HG02571 (cell line): Measurements from ENCODE around the gene C9orf153.

Experiments used
- ATAC-seq: cut with Tn5 transposase; IDR thresholded peaks from one replicate; pipeline ENCODE4 v1.9.1; 2021; ENCODE audit warnings: mild to moderate bottlenecking, moderate library complexity; ENCODE audit not compliant: unreplicated experiment

Gene C9orf153

DNA sequence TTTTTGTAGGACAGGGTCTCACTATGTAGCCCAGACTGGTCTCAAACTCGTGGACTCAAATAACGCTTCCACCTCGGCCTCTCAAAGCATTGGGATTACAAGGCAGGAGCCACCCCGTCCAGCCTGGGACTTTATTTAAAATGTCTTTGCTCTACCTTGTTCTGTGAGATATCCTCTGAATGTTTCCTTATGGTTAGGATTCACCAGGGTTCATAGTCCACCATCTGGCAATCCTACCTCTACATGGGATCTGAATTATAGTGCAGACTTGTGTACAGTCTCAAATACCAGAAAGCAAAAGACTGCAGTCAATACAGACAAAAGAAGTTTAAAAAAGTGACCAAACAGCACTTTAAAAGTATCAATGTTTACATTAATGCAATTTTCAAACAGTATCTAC, 12.8 kb upstream of the C9orf153 start:
- ATAC-seq = no peak

DNA sequence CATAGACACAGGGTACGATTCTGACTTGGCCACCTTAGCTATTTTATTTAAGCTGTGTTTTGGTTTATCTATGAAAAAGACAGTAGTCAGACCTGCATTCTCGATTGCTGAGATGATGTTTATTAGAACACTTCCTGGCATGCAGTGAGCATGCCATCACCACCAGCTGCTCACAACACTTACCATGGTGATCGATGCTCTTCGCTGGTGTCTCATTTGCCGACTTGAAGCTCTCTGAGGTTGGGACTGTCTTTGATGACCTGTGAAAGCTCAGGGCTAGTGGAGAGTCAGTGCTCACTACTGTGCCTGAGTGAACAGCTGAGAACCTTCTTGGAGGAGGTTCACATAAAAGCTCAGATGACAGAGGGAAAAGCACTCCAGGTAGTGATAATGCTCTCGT, 4.4 kb upstream of the C9orf153 start:
- no peak for ATAC-seq

DNA sequence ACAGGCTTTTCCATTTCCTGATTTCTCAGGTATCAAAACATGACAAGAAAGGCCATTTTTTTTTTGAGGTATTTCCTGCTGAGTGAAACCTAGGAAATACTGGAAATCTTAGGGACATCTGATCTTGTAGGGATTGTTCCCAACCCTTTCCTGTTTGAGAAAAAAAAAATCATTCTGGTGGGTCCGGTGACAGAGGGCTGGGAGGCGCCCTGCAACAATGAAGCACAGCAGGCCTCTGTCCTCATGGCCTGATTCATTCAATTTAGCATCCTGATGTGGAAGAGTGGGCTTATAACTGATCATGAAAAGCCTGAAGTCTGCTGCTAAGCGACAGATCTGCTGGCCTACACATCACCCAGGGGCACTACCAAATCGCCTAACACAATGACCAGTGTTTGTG, 3.0 kb upstream of the C9orf153 start:
- no peak for ATAC-seq

DNA sequence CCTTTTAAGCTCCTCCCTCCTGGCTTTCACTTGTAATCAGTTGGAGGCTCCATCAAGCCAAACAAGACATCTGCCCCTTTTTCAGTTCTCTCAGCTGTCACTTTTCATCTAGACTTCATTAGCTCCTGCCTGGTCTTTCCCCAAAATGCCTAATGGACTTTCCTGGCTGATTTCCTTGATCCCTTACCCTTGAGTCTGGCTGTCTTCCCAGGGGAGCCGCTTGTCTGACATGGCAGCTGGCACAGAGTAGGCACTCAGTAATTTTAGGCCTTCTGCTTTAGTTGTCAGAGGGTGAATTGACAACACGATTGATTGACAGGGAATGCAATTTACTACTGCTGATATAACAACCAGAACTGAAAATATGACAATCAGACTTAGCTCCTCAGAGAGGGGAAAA, 2.1 kb downstream of the C9orf153 start:
- ATAC-seq = no peak

GRCh38 chr9:86256653-86257052, 2.8 kb downstream of the C9orf153 start:
- ATAC-seq = no peak

DNA sequence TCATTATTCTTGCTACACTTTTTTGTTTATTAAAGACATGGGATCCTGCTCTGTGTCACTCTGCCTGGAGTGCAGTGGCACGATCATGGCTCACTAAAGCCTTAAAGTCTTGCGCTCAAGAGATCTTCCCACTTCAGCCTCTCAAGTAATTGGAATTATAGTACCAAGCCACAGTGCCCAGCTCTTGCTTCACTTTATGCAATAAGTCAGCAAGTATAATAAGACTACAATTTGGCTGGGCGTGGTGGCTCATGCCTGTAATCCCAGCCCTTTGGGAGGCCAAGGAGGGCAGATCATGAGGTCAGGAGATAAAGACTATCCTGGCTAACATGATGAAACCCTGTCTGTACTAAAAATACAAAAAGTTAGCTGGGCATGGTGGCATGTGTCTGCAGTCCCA, 5.9 kb downstream of the C9orf153 start:
- ATAC-seq = no peak

- ATAC-seq = no peak
Measured at GRCh38 chr9:86252870-86253269, 6.6 kb downstream of the C9orf153 start.

- no peak for ATAC-seq
Measured at GRCh38 chr9:86250123-86250522, 9.3 kb downstream of the C9orf153 start.

- no peak for ATAC-seq
Measured at GRCh38 chr9:86248746-86249145, 10.7 kb downstream of the C9orf153 start.

GRCh38 chr9:86246752-86247161, 12.7 kb downstream of the C9orf153 start:
- peak; percentile 62 for ATAC-seq

DNA sequence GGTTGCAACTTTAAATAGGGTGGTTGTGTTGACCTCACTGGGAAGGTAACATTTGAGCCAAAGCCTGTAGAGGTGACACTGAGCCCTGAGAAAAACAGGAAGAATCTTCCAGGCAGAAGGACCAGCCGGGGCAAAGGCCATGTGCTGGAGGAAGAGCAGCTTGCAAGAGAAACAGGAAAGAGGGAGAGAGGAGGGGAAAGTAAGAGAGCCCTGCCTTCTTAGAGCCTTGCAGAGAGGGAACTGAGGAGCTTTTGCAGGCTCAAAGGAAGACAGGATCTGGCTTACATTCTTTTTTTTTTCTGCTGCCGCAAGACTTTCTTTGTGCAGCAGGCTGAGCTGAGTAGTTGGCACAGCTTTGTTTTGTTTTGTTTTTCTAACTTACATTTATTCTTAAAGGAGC, 17.4 kb downstream of the C9orf153 start:
- no peak for ATAC-seq

- no peak for ATAC-seq
Measured at GRCh38 chr9:86241216-86241615, 18.2 kb downstream of the C9orf153 start.

DNA sequence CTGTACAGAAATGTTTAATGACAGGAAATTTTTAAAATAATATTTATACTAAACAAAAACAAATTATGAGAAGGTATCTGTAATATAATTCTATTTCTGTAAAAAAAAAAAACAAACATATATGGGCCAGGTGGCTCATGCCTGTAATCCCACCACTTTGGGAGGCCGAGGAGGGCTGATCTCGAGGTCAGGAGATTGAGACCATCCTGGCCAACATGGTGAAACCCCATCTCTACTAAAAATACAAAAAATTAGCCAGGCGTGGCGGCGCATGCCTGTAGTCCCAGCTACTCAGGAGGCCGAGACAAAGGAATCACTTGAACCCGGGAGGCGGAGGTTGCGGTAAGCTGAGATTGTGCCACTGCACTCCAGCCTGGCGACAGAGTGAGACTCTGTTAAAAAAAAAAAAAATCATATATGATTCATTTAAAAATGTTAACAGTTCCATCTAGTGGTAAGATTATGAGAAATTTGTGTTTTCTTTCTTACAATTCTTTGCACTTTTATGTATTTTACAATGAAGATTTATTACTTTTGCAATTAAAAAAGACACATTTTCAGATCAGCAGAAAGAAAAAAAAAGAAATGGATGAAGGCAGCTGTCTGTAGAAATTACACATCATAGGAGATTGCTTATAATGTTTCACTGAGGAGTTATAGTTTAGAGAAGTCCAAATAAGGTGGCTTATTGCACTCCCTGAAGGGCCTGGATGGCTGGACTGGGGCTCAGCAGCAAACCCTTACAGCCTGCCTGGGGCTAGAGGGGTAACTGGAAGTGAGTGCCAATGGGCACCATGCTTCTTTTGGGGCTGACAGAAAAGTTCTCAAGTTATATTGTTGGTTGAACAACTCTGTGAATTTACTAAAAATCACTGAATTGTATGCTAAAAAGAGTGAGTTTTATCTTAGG, 20.3 kb downstream of the C9orf153 start:
- no peak for ATAC-seq

- no peak for ATAC-seq
Measured at GRCh38 chr9:86230858-86231257, 28.6 kb downstream of the C9orf153 start.

DNA sequence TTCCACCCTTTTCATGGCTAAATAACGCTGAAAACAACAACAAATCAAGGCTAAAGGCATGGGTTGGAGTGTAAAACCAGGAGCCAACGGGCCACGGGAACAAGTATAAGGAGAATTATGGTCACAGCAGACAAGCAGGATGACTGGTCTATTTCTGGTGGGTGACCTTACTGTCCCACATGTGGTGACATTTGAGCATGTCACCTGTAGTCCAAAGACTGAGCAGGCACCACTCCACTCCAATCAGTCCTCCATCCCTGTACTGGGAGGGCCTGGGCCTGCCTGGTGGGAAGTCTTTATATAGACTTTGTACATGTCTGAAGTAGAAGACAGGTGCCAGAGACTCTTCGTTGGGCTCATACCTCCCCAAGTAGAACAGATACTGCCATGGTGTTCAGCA, 36.8 kb downstream of the C9orf153 start:
- ATAC-seq = no peak

DNA sequence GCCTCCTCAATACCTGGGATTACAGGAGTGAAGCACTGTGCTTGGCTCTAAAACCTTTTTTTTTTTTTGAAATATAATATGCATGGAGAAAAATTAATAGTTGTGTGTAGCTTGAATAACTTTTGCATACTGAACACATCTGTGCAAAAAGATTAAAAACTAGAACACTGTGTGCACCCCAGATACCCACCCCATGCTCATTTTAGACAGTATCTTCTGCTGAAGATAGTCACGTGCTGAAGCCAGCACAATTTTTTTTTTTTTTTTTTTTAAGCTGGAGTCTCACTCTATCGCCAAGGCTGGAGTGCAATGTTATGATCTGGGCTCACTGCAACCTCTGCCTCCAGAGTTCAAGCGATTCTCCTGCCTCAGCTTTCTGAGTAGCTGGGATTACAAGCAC, 39.9 kb downstream of the C9orf153 start:
- no peak for ATAC-seq

- no peak for ATAC-seq
Measured at GRCh38 chr9:86217076-86217755, 42.2 kb downstream of the C9orf153 start.

- no peak for ATAC-seq
Measured at GRCh38 chr9:86207193-86207592, 52.3 kb downstream of the C9orf153 start.

GRCh38 chr9:86202338-86202882, 57.0 kb downstream of the C9orf153 start:
- ATAC-seq = no peak

DNA sequence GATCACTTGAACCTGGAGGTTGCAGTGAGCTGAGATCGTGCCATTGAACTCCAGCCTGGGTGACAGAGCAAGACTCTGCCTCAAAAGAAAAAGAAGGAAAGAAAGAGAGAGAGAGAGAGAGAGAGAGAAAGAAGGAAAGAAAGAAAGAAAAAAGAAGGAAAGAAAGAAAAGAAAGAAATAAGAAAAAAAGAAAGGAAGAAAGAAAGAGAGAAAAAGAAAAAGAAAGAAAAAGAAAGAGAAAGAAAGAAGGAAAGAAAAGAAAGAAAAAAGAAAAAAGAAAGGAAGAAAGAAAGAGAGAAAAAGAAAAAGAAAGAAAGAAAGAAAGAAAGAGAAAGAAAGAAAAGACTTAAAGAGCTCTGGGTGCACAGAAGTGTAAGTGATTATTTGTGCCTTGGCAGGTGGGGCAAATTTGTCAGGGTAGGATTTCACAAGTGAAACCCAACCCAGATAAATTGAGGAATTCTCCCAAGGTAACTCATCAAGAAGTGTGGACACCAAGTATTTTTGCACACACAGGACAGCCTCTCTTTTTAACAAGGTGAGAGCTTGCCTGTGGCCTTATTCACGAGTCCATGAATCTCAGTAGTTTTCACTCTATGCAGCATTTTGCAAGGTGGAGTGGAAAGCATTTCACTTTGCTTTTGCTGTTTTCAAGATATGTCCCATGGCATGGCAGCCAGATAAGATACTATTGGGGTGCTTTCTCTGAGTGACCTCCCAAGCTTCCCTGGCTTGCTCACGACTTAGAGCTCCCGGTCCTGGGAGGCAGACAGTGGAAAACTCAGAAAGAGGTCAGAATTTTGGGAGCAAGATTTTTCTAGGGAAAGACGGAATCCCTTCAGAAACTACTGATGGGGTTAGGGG, 57.8 kb downstream of the C9orf153 start:
- no peak for ATAC-seq

DNA sequence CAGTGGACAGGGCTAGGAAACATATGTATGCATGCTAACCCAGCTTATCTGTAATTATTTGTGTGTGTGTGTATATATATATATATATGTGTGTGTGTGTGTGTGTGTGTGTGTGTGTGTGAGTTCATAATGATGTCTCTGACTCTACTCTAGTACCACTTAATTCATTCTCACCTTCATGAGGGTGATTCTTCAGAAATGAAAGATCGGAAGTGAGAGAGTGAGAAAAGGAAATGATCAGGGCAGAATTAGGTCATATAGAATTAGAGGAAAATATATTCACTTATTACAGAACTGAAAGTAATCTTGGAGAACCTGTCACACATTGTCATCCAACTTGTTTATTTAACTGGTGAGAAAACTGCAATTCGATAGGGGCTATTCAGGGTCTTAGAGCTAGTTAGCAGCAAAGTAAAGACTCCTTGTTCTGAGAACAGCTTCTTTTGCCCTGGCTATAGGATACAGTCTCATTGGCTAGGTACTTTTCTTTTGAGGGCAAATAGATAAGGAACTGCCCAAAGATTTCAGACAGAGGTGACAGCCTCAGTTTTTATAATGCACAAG, 58.8 kb downstream of the C9orf153 start:
- ATAC-seq = no peak
